Astrocyte of the hippocampus (primary cell): Measurements from ENCODE around the gene CSNK1G3.
A peak's percentile ranks its signal among the peaks of the same experiment; 100 is the strongest.

ENCODE experiments used
- DNase-seq: peaks from one replicate; pipeline ENCODE4 v3.0.0; 2011; ENCODE audit warnings: low read depth, low spot score

Gene CSNK1G3

DNA sequence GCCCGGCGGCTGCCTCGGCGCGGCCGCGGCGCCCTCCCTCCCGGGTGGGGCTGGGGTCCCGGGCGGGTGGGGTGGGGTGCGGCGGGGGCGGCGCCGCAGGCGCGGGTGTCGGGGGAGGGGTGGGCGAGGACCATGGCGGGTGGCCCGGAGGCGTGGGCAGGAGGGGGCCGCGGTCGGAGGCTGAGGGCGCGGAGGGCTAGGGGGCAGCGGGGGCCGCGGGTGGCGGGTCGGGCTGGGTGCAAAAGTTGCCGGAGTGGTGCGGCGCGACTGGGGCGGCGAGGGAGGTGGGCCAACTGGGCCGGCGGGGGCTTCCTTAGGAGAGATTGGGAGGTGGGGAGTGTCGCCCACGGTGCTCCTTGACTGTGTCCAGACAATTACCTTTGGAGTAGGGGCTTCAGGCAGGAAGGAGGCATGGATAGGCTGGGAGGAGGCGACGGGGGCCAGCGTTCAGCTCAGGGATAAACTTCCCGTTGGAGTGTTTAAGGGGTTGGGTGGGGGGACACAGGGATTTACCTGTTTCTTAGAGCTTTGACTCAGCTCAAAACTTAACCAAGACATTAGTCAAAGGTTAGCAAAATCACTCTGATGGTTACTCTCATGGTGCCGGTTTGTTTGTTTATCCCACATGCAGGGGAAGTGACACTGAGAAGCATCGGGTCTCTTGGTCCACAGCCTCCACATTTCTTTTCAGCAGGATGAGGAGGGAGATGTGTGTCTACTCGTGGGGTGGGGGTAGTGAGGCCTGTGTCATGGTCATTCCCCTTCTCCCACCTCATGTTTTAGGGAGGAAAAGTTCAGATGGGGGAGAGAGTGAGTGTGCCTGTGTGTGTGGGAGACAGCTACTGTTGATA, 859 bp downstream of the CSNK1G3 start:
- peak; percentile 51 for DNase-seq

GRCh38 chr5:123514615-123515355, 2.8 kb downstream of the CSNK1G3 start:
- no peak for DNase-seq

- DNase-seq, result no peak
Observed at GRCh38 chr5:123515904-123516303, 3.9 kb downstream of the CSNK1G3 start.

DNA sequence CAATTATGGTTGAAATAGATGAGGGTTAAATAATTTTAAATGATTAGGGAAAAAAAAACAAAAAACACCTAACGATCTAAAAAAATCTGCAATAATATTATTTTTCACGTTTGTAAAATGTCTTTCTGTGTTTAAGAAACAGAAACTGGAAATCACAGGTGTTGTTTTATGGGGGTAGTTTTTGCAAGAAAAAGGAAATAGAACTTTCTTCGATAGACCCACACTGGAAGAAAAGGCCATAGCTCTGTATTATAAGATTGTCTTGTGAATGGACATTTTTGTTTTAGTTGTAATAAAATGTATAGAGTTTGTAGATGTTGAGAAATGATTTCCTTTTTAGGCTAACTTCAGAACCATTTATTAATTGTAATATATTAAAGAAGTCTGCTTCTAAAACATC, 5.5 kb downstream of the CSNK1G3 start:
- DNase-seq, result no peak

- DNase-seq, result no peak
Observed at GRCh38 chr5:123518111-123518510, 6.1 kb downstream of the CSNK1G3 start.

DNA sequence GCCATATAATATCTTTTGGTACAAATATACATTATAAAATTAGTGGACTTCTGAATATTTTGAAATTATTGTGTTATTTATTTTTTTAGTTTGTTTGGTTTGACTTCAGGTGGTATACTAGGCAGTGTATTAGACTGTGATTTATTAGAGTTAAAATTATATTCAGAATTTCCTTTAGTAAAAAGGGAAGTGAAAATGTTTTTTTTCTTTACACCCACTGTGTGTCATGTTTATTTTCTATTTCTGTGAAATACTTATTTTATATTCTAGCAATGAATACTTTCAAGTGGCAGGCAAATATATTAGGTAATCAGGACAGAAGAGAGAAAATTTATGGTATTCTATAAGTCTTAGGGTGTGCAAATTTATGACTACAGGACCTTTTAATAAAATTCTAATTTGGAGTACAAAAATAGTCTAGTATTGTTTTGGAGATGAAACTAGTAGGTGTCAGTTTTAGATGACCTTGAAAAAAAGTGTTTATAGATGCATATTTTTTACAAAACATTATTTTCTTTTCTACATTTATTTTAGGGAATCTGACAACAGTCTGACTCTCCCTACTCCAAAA, 8.8 kb downstream of the CSNK1G3 start:
- no peak for DNase-seq

- DNase-seq, result no peak
Observed at GRCh38 chr5:123524146-123524545, 12.2 kb downstream of the CSNK1G3 start.

GRCh38 chr5:123527190-123527589, 15.2 kb downstream of the CSNK1G3 start:
- no peak for DNase-seq

- DNase-seq, result no peak
Observed at GRCh38 chr5:123528065-123528464, 16.1 kb downstream of the CSNK1G3 start.

DNA sequence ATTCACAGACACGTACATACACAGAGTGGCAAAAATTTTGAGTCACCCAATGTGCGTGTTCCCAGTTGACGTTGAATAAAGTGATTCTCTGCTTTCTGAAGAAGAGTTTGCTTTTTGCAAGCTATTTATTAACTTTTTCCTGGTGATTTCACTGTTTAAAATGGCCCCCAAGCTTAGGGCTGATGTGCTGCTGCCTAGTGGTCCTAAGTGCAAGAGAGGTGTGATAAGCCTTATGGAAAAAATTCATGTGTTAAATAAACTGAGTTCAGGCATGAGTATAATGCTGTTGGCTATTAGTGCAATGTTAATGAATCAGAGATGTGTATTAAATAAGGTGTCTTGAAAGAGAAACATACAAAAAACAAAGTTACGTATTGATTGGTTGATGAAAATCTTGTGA, 16.9 kb downstream of the CSNK1G3 start:
- DNase-seq, result no peak

GRCh38 chr5:123530728-123531127, 18.8 kb downstream of the CSNK1G3 start:
- no peak for DNase-seq

DNA sequence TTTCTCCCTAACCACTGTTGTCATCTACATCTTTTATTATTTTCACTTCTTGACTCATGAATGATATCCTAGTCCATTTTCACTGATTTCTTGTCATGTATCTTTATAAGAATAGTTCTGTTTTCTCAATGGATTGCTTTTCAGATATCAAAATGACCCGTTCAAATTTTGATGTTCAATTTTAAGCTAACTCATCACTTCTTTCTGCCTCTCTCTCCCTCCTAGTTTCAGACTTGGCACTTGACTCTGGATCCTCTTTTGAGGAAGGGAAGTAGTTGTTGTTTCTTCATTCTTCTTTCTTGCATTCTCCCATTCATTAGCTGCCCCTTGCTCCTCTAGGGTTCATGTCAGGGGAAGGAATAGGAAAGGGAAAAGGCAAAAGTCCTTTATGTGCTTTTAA, 23.7 kb downstream of the CSNK1G3 start:
- DNase-seq, result no peak

- DNase-seq, result no peak
Observed at GRCh38 chr5:123537256-123537655, 25.3 kb downstream of the CSNK1G3 start.

DNA sequence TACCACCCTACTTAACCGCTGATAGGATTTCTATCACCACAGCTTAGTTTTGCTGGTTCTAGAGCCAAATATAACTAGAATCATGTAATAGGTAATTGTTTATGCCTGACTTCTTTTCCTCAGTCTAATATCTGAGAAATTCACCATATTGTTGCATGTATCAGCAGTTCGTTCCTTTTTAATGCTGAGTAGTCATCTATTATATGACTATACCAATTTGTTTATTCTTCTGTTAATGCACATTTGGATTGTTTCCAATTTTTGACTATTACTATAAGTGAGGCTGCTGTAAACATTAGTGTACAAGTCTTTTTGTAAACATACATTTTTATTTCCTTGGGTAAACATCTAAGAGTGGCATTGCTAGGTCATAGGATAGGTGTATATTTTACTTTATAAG, 25.9 kb downstream of the CSNK1G3 start:
- no peak for DNase-seq

DNA sequence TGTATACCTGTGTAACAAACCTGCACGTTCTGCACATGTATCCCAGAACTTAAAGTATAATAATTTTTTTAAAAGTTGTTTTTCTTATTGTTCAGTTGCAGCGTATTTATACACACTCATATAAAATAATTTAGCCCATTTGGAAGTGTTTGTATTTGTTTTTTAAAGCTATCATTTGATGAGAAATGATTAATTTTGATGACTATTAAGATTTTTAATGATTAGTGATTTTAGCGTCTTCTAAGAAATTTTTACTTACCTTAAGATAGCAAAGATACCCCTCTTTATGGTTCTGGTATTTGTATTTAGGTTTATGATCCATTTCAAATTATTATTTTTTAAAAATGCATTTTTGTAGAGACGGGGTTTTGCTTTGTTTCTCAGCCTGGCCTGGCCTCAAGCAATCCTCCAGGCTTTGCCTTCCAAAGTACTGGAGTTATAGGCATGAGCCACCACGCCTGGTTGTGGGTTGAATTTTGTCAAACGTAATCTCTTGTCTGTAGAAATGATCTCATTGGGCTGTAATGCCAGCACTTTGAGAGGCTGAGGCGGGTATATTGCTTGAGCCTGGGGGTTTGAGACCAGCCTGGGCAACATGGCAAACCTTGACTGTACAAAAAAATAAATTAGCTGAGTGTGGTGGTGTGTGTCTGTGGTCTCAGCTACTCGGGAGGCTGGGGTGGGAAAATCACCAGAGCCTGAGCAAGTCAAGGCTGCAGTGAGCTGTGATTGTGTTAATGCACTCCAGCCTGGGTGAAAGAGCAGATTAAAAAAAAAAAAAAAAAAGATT, 26.9 kb downstream of the CSNK1G3 start:
- DNase-seq, result peak; percentile 67

DNA sequence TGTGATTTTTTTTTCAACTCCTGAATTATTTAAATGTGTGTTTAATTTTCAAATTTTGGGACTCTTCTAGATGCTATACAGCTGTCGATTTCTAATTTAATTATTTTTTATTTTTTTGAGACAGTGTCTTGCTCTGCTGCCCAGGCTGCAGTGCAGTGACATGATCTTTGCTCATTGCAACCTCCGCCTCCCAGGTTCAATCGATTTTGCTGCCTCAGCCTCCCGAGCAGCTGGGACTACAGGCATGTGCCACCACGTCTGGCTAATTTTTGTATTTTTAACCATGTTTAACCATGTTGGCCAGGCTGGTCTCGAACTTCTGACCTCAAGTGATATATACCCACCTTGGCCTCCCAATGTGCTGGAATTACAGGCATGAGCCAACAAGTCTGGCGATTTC, 28.6 kb downstream of the CSNK1G3 start:
- no peak for DNase-seq

GRCh38 chr5:123543438-123543837, 31.5 kb downstream of the CSNK1G3 start:
- peak; percentile 3 for DNase-seq

- DNase-seq, result no peak
Observed at GRCh38 chr5:123545506-123545905, 33.5 kb downstream of the CSNK1G3 start.

- no peak for DNase-seq
Observed at GRCh38 chr5:123546657-123547056, 34.7 kb downstream of the CSNK1G3 start.

DNA sequence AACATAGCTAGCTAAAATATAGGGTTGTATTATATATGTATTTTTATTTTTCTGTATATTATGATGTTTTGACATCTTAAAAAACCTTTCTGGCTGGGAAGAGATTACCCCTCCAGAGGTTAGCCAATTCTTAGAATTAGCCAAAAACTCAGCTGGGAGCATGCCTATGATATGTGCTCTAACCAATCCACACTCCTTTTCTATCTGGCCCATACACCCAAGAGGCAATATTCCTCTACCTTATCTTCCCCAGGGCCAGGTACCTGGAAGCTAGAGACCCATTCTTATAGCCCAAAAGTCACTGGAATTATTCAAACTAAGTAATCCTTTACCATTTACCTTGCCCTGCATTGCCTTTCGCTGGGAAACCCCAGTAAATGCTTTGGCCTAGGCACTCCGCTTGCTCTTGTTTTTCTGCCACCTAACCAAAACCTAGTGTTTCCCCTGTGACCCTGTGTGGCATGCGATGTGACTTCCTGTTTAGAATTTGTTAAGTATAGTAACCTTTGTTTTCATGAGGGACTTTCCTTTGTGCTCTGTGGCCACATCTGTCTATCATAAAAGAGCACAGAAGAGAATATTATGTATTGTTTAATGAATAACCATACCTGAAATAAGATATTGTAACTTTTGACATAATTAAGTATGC, 37.4 kb downstream of the CSNK1G3 start:
- no peak for DNase-seq

DNA sequence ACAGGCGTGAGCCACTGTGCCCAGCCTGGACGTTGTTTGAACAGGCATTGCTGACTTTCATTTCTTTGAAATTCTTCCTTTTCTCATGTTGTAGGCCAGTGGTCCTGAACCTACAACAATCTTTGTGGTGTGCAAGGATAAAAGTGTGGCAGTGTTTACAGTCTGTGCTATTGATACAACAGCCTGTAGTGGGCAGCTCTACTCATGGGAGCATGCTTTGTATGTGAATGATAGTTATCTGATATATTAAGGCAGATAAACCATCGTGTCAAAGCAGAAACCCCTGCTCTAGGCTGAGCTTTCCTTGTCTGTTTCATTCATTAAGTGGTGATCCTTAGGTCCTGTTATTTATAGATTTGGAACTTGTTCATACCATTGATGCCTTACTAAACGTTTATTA, 42.6 kb downstream of the CSNK1G3 start:
- no peak for DNase-seq
